Measurements from ENCODE around the gene TMCC2.
"Not testable (repeated sequence)": the region's sequence is repeated elsewhere in the genome, so short reads cannot be mapped to it uniquely, and the experiment has no call there.

Gene TMCC2

GRCh38 chr1:205216588-205216987, 11.2 kb upstream of the TMCC2 start:
- no peak for DNase-seq

- no peak for DNase-seq
Measured at GRCh38 chr1:205217418-205217817, 10.3 kb upstream of the TMCC2 start.

- DNase-seq: no peak
Measured at GRCh38 chr1:205220421-205220820, 7.3 kb upstream of the TMCC2 start.

- no peak for DNase-seq
Measured at GRCh38 chr1:205224736-205225135, 3.0 kb upstream of the TMCC2 start.

GRCh38 chr1:205225901-205226765, 1.6 kb upstream of the TMCC2 start:
- no peak for DNase-seq

- DNase-seq: no peak
Measured at GRCh38 chr1:205226868-205227583, 720 bp upstream of the TMCC2 start.

- no peak for DNase-seq
Measured at GRCh38 chr1:205228093-205228521, 361 bp downstream of the TMCC2 start.

GRCh38 chr1:205229399-205229871, 1.7 kb downstream of the TMCC2 start:
- peak; percentile 78 for DNase-seq

- DNase-seq: no peak
Measured at GRCh38 chr1:205229916-205230700, 2.4 kb downstream of the TMCC2 start.

- DNase-seq: no peak
Measured at GRCh38 chr1:205230982-205231381, 3.2 kb downstream of the TMCC2 start.

- DNase-seq: no peak
Measured at GRCh38 chr1:205232127-205232820, 4.5 kb downstream of the TMCC2 start.

- DNase-seq: no peak
Measured at GRCh38 chr1:205232945-205233397, 5.2 kb downstream of the TMCC2 start.

GRCh38 chr1:205233986-205234385, 6.2 kb downstream of the TMCC2 start:
- DNase-seq: not testable (repeated sequence)

GRCh38 chr1:205235951-205236350, 8.2 kb downstream of the TMCC2 start:
- no peak for DNase-seq

GRCh38 chr1:205236526-205236925, 8.8 kb downstream of the TMCC2 start:
- no peak for DNase-seq

- no peak for DNase-seq
Measured at GRCh38 chr1:205236951-205237475, 9.3 kb downstream of the TMCC2 start.

GRCh38 chr1:205237526-205238484, 10.1 kb downstream of the TMCC2 start:
- DNase-seq: no peak

GRCh38 chr1:205239078-205239477, 11.3 kb downstream of the TMCC2 start:
- no peak for DNase-seq

GRCh38 chr1:205240118-205240517, 12.4 kb downstream of the TMCC2 start:
- no peak for DNase-seq

GRCh38 chr1:205240569-205240968, 12.8 kb downstream of the TMCC2 start:
- DNase-seq: no peak
